Brain microvascular endothelial cell (primary cell): Measurements from ENCODE around the gene NRP2.

ENCODE experiments used
- DNase-seq: peaks from one replicate; pipeline ENCODE4 v3.0.0-alpha.2; 2020
- H3K27ac ChIP-seq: fragments of 250-450 bp; sonication (Bioruptor Pico); 2 replicates; pipeline ENCODE4 v1.5.1; 2020; ENCODE audit warnings: mild to moderate bottlenecking, moderate library complexity
- H3K27me3 ChIP-seq: fragments of 250-450 bp; sonication (Bioruptor Pico); replicated peaks from 2 replicates; pipeline ENCODE4 v1.5.1; 2020; ENCODE audit warnings: mild to moderate bottlenecking
- H3K36me3 ChIP-seq: fragments of 250-450 bp; sonication (Bioruptor Pico); replicated peaks from 2 replicates; pipeline ENCODE4 v1.5.1; 2020; ENCODE audit warnings: mild to moderate bottlenecking
- H3K4me3 ChIP-seq: 2 replicates; pipeline ENCODE4 v1.5.1; 2011; ENCODE audit warnings: low read depth, mild to moderate bottlenecking, control low read depth, low read length, moderate library complexity
- CTCF ChIP-seq: IDR thresholded peaks from 2 replicates; pipeline ENCODE4 v1.5.1; 2011; ENCODE audit warnings: low read depth, mild to moderate bottlenecking, moderate library complexity, low read length, control low read depth, inconsistent platforms; ENCODE audit errors: missing control alignments
- in situ Hi-C: cut with HindIII; loops from 2 replicates; pipeline ENCODE4 v1.10.0; 2017; ENCODE audit warnings: low sequenced_read_pairs, low pct_ligation_motif_present

Gene NRP2

DNA sequence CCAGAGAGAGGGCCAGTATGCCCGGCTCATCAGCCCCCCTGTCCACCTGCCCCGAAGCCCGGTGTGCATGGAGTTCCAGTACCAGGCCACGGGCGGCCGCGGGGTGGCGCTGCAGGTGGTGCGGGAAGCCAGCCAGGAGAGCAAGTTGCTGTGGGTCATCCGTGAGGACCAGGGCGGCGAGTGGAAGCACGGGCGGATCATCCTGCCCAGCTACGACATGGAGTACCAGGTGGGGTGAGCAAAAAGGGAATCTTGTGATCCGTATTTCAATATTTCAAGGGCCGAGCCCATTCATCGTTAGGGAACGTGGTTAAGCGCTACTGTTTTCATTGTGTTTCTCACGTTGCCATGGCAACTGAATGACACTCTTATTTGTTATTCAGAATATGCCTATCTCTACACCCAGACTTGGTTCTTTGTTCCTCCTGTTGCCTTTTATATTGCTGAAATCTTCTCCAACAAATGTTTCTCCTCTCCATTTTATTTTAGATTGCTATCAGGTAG, 81.5 kb downstream of the NRP2 start:
- H3K4me3 ChIP-seq = peak overlapping the region; percentile 5
- H3K27ac ChIP-seq = peak overlapping the region; percentile 82
- peak; percentile 94 for DNase-seq
- TF ChIP-seq CTCF = peak; percentile 84
- no peaks in the 10 kb centered on the region for H3K27me3 ChIP-seq
- H3K36me3 ChIP-seq = no peaks in the 10 kb centered on the region
- in situ Hi-C loops = no loop called here

- in situ Hi-C loops = no loop called here
- Histone ChIP-seq H3K36me3 (no peaks in the 10 kb centered on the region), H3K27ac (peak overlapping the region; percentile 82), H3K4me3 (no peak overlapping the region), H3K27me3 (no peaks in the 10 kb centered on the region)
- DNase-seq = peak; percentile 22
- TF ChIP-seq CTCF = no peak
Measured at GRCh38 chr2:205764270-205764746, 82.0 kb downstream of the NRP2 start.

DNA sequence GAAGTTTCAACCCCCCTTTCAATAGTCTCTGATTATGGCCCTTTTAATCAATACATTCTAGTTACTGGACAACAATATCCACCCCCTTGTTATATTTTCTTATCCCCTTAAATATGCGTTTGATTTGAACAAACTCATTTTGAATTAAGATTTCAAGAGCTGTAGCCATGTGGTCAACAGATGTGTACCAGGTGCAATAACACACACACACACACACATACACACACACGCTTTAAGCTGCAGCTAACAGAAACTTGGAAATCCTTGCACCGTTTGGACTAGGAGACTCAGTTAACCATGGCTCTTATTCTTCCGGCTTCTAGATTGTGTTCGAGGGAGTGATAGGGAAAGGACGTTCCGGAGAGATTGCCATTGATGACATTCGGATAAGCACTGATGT, 82.8 kb downstream of the NRP2 start:
- in situ Hi-C loops = no loop called here
- no peak for TF ChIP-seq CTCF
- Histone ChIP-seq H3K27me3 (no peaks in the 10 kb centered on the region), H3K27ac (no peak overlapping the region), H3K4me3 (no peak overlapping the region), H3K36me3 (no peaks in the 10 kb centered on the region)
- DNase-seq = no peak

DNA sequence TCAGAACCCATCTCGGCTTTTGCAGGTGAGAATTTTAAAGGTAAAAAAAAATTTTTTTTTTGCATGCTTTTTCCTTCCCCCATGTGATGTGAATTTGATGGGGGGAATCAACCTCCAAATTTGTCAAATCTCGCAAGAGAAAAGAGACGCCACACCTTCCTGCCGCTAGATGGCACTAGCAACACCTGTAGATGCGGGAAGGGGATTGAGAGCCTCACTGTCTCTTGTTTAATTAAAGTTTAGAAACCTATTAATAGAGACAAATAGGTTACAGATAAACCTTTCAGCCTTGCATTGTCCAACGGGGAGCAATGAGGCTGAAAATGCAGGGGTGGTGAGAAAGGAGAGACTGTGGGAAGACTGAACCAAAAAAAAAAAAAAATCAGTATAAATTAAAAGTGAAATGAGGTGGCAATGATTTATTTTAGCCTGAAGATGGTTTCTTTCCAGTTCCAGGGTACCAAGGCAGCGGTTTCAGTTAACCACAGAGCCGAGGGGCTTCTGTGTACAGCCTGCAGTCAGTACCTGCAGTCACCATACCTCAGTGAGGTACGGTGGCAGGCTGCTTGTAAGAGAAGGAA, 84.6 kb downstream of the NRP2 start:
- H3K4me3 ChIP-seq = no peak overlapping the region
- in situ Hi-C loops = no loop called here
- DNase-seq = peak; percentile 39
- no peaks in the 10 kb centered on the region for H3K27me3 ChIP-seq
- no peak overlapping the region for H3K27ac ChIP-seq
- no peaks in the 10 kb centered on the region for H3K36me3 ChIP-seq
- TF ChIP-seq CTCF = peak; percentile 95

DNA sequence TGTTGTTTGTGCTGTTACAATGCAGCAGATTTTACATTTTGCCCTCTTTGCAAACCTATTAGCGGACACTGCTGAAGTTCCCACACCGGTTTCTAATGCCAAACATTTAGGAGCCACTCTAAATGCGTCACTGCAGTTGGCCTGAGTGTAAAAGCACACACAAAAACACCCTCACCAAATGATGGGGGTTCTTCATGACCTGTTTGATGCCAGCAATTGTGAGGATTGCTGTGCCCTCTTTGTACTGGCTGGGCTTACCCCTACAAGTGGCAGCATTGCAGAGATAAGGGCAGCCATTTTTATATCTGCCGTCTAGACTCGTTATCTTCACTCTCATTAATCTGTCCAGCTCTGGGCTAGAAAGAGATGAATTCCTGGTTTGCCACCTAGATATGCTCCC, 85.3 kb downstream of the NRP2 start:
- no peaks in the 10 kb centered on the region for H3K36me3 ChIP-seq

More for the DNA sequence above, 85.3 kb downstream of the NRP2 start:
- no peak for DNase-seq
- TF ChIP-seq CTCF = no peak
- H3K27me3 ChIP-seq = no peaks in the 10 kb centered on the region
- no peak overlapping the region for H3K4me3 ChIP-seq
- in situ Hi-C loops = no loop called here
- no peak overlapping the region for H3K27ac ChIP-seq
